Lower leg skin (tissue), 3 donors: ENCODE results near the gene CD2.

ENCODE experiments used
- CTCF ChIP-seq, 3 donors: fragments of 450-650 bp; IDR thresholded peaks; one replicate each; pipeline ENCODE4 v1.5.1; 2016; ENCODE audit warnings: antibody characterized with exemption in 3 of 3, mild to moderate bottlenecking in 3 of 3, moderate library complexity in 2 of 3
- POLR2A ChIP-seq, 2 donors: fragments of 450-650 bp; IDR thresholded peaks; one replicate each; pipeline ENCODE4 v1.6.1; 2016 to 2017; ENCODE audit warnings: antibody characterized with exemption in 2 of 2, mild to moderate bottlenecking in 1 of 2, moderate library complexity in 1 of 2

- TF ChIP-seq CTCF (IDR thresholded peaks at IDR 0.05) (no peak), POLR2A (IDR thresholded peaks at IDR 0.05) (no peak)
Observed at GRCh38 chr1:116706841-116707240, 47.4 kb upstream of the CD2 start.
